ENCODE results near the gene CDC45.

CDC45 gene

DNA sequence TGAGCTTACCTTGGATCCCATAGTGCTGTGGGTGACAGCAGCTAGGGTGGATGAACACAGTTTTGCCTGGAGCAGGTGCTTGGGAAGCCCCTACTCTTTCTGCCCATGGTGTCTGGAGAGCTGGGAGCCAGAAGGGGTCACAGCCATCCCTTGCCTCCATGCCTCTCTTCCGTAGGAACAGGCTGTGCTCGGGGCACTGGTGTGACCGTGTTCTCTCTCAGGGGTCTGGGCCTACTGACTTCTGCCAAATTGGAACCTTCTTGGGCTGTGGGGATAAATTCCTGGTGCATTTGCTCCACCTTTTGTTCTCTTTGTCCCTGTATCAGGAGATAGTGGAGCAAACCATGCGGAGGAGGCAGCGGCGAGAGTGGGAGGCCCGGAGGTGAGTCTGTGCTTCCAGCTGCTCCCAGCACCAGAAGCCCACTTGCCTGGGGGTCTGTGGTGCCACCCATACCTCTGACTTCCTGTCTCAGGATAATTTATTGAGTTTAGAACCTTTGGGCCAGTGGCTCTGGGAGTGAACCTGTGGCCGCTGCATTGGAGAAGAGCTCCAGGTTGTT, 14.4 kb downstream of the CDC45 start:
- Mint-ChIP-seq H3K9me3 (no peaks in the 10 kb centered on the region), H3K4me3 (no peak overlapping the region), H3K27ac (no peak overlapping the region), H3K36me3 (peaks cover 86% of the 10 kb centered on the region), H3K4me1 (peaks cover 20% of the 10 kb centered on the region)
- ATAC-seq (no peak), DNase-seq (ENCODE audit: low spot score in 2 of 2) (no peak)

- H3K36me3 Mint-ChIP-seq: peaks cover 81% of the 10 kb centered on the region
- DNase-seq (ENCODE audit: low spot score in 2 of 2) (no peak), ATAC-seq (no peak)
- H3K4me1 Mint-ChIP-seq: peaks cover 20% of the 10 kb centered on the region
- H3K27ac Mint-ChIP-seq: no peak overlapping the region
- no peak overlapping the region for H3K4me3 Mint-ChIP-seq
- no peaks in the 10 kb centered on the region for H3K9me3 Mint-ChIP-seq
Observed at GRCh38 chr22:19494676-19495173, 15.0 kb downstream of the CDC45 start.

GRCh38 chr22:19495562-19496323, 16.0 kb downstream of the CDC45 start:
- no peak overlapping the region for H3K27ac Mint-ChIP-seq
- no peak for ATAC-seq
- H3K9me3 Mint-ChIP-seq: no peaks in the 10 kb centered on the region

DNA sequence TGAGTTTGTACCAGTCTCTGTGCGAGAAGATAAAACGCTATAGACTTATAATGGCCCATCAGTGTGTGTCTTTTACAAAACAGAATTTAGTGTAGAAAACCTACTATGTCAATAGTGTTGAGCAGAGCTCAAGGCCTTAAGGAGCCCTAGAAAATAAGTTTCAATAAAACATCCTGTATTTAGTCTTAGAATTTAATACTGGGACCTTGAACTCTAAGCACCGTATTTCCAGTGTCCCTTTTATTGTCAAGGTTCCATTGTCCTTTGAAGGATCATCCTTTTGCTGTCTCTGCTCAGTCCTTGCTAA, 16.6 kb downstream of the CDC45 start:
- no peaks in the 10 kb centered on the region for H3K9me3 Mint-ChIP-seq
- no peak overlapping the region for H3K27ac Mint-ChIP-seq
- ATAC-seq: no peak

More at GRCh38 chr22:19495562-19496323, 16.0 kb downstream of the CDC45 start:
- no peak for DNase-seq (ENCODE audit: low spot score in 2 of 2)
- Mint-ChIP-seq H3K36me3 (peaks cover 71% of the 10 kb centered on the region), H3K4me1 (peaks cover 20% of the 10 kb centered on the region), H3K4me3 (no peak overlapping the region)

GRCh38 chr22:19497245-19497644, 17.5 kb downstream of the CDC45 start:
- H3K36me3 Mint-ChIP-seq: peaks cover 56% of the 10 kb centered on the region
- H3K27ac Mint-ChIP-seq: no peak overlapping the region
- no peak overlapping the region for H3K4me3 Mint-ChIP-seq
- ATAC-seq (no peak), DNase-seq (ENCODE audit: low spot score in 2 of 2) (no peak)
- no peaks in the 10 kb centered on the region for H3K9me3 Mint-ChIP-seq
- H3K4me1 Mint-ChIP-seq: peaks cover 10% of the 10 kb centered on the region

More for the DNA sequence above, 16.6 kb downstream of the CDC45 start:
- Mint-ChIP-seq H3K36me3 (peaks cover 65% of the 10 kb centered on the region), H3K4me1 (peaks cover 20% of the 10 kb centered on the region), H3K4me3 (no peak overlapping the region)
- DNase-seq (ENCODE audit: low spot score in 2 of 2): no peak

- Mint-ChIP-seq H3K9me3 (no peaks in the 10 kb centered on the region), H3K4me1 (no peaks in the 10 kb centered on the region), H3K4me3 (no peak overlapping the region), H3K36me3 (peaks cover 45% of the 10 kb centered on the region), H3K27ac (no peak overlapping the region)
- peak; percentile 22 for ATAC-seq
- no peak for DNase-seq (ENCODE audit: low spot score in 2 of 2)
Observed at GRCh38 chr22:19498154-19498865, 18.6 kb downstream of the CDC45 start.

- Mint-ChIP-seq H3K9me3 (no peaks in the 10 kb centered on the region), H3K27ac (no peak overlapping the region), H3K4me3 (no peak overlapping the region), H3K36me3 (peaks cover 40% of the 10 kb centered on the region), H3K4me1 (no peaks in the 10 kb centered on the region)
- peak; percentile 25 for ATAC-seq
- no peak for DNase-seq (ENCODE audit: low spot score in 2 of 2)
Observed at GRCh38 chr22:19498866-19499190, 19.1 kb downstream of the CDC45 start.

DNA sequence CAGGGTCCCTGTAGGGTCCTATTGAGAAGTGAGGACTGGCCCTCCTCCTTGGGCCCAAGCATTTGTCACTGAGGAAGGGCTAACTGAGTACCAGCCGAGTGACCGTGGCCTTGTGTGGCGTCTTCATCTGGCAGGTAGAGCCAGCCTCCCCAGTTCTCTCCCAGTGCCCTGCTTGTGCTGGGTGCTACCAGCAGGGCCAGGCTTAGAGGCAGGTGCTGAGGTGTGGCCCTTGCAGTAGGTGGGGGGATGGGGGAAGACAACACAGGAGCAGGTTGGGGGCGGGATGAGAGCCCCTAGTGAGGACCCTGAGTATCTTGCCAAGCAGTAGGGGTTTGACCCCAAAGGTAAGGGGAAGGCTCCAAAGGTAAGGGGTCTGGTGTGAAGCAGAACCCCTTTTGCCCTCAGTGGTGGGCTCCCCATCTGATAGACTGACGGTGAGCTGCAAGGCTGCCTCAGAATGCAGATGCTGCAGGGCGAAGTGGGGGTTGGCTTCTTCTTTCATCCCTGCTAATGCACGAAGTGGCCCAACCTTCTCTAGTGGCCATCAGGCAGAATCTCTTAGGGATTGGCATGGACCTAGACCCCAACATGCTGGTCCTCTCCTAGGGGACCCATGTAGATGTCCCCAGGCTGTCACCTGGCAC, 19.6 kb downstream of the CDC45 start:
- no peak for DNase-seq (ENCODE audit: low spot score in 2 of 2)
- Mint-ChIP-seq H3K9me3 (no peaks in the 10 kb centered on the region), H3K4me1 (no peaks in the 10 kb centered on the region), H3K4me3 (no peak overlapping the region), H3K27ac (no peak overlapping the region), H3K36me3 (peaks cover 35% of the 10 kb centered on the region)
- no peak for ATAC-seq

DNA sequence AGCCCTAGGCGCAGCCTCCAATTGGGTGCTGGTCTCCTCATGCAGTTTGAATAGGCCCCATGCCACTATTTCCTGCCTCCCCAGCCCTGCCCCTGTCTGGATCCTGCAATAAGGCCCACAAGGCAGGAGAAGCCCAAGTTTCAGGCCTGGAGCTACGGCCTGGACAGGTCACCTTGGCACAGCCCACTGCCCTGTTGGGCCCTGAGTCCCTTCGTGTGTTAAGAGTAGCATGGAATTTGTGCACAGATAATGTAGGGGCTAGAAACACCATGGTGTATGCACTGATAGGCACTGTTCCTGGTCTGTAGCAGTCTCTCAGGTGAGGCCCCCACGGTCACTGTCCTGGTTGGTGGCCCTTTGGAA, 20.1 kb downstream of the CDC45 start:
- no peak overlapping the region for H3K27ac Mint-ChIP-seq
- H3K36me3 Mint-ChIP-seq: peaks cover 35% of the 10 kb centered on the region
- no peaks in the 10 kb centered on the region for H3K9me3 Mint-ChIP-seq
- no peaks in the 10 kb centered on the region for H3K4me1 Mint-ChIP-seq
- ATAC-seq: no peak
- no peak overlapping the region for H3K4me3 Mint-ChIP-seq
- DNase-seq (ENCODE audit: low spot score in 2 of 2): no peak

GRCh38 chr22:19501897-19502447, 22.3 kb downstream of the CDC45 start:
- Mint-ChIP-seq H3K27ac (no peak overlapping the region), H3K4me3 (no peak overlapping the region), H3K9me3 (no peaks in the 10 kb centered on the region), H3K36me3 (peaks cover 32% of the 10 kb centered on the region), H3K4me1 (peaks cover 14% of the 10 kb centered on the region)
- ATAC-seq (no peak), DNase-seq (ENCODE audit: low spot score in 2 of 2) (no peak)

DNA sequence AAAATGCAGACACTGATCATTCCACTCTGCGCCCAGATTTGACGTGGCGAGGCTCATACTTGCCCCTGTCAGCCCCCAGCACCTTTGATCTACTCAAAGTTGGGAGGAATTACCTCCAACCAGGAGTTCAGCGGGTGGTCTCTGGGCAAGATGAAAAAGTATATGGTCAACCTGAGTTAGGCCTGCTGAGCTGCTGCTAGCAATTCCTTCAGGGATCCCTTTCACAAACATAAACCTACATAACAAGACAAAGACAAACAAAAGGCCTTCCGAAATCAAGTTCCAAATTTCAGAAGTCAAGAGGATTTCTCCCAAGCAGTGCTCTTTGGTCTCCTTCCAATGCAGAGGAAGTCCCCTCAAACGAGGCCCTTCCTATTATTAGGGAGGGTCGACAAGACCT, 23.6 kb downstream of the CDC45 start:
- no peak overlapping the region for H3K27ac Mint-ChIP-seq
- H3K9me3 Mint-ChIP-seq: no peaks in the 10 kb centered on the region
- no peak overlapping the region for H3K4me3 Mint-ChIP-seq
- H3K4me1 Mint-ChIP-seq: peaks cover 14% of the 10 kb centered on the region
- peaks cover 26% of the 10 kb centered on the region for H3K36me3 Mint-ChIP-seq
- ATAC-seq (no peak), DNase-seq (ENCODE audit: low spot score in 2 of 2) (no peak)

DNA sequence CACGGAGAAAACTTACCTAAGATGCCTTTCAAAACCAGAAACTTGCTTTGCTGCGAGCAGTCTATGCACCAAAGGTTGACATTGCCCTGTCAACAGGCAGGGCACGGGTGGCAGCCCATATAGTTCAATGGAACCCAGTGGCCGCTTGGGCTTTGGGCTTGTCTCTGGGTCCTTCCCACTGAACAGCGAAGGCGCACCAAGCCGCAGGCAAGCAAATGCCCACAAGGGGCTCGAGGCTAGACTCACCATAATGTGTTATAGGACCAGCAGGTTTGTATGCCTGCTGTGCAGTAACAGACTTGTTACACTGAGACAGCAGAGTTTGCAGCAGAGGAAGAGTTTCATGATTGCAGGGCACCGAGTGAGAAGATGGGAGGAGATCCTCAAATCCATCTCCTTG, 24.1 kb downstream of the CDC45 start:
- Mint-ChIP-seq H3K9me3 (no peaks in the 10 kb centered on the region), H3K4me1 (peaks cover 14% of the 10 kb centered on the region), H3K27ac (no peak overlapping the region), H3K36me3 (peaks cover 31% of the 10 kb centered on the region), H3K4me3 (no peak overlapping the region)
- DNase-seq (ENCODE audit: low spot score in 2 of 2) (no peak), ATAC-seq (no peak)

DNA sequence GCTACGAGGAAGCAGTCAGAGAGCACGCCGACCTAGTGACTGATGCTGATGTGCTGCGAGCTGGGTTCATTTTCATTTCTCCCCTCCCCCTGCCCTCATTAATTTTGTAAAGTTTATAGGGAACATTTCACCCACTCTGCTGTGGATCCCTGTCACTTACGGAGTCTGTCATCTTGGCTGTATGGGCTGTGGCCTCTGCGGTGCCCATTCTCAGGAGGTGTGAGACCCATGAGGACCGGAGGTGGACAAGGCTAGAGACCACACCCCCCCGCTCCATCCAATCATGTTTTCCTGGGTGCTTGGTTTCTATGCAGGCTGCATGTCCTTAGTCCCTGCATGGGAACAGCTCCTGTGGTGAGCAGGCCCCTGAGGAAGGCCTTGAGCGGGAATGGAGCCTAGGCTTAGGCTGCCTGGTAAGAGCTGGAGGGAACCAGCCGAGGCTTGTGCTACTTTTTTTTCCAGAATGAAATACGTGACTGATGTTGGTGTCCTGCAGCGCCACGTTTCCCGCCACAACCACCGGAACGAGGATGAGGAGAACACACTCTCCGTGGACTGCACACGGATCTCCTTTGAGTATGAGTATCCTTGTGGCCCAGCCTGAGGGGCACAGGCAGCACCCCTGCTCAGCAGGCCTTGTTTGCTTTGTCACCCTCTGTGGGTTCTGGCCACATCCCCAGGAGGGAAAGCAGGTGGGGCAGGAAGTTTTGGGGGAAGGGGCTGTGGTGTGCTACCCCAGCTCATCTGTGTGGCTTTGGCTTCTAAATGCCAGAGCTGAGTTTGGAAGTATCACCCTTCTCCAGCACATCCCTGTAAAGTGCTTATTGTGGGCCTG, 25.4 kb downstream of the CDC45 start:
- DNase-seq (ENCODE audit: low spot score in 2 of 2) (no peak), ATAC-seq (no peak)
- no peak overlapping the region for H3K4me3 Mint-ChIP-seq
- peaks cover 38% of the 10 kb centered on the region for H3K36me3 Mint-ChIP-seq
- H3K27ac Mint-ChIP-seq: peak overlapping the region; percentile 52
- peaks cover 14% of the 10 kb centered on the region for H3K4me1 Mint-ChIP-seq
- H3K9me3 Mint-ChIP-seq: no peaks in the 10 kb centered on the region

DNA sequence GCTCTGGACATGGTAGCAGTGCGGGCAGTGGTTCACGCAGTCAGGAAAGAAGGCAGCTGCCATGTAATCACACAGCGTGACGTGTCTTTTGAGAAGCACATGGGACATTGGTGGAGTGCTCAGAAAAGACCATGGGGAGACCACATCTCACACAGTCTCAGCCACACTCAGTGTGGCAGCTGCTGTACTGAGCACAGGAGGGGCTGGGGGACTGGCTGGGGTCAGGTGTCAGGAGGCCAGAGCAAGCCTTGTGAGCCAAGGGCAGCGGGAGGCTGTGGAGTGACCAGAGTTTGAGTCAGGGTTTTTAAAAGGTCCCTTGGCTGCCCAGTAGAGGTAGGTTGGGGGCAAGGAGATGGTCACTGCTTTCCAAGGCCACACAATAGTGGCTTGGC, 26.0 kb downstream of the CDC45 start:
- DNase-seq (ENCODE audit: low spot score in 2 of 2): no peak
- no peak overlapping the region for H3K4me3 Mint-ChIP-seq
- peaks cover 39% of the 10 kb centered on the region for H3K36me3 Mint-ChIP-seq
- peaks cover 14% of the 10 kb centered on the region for H3K4me1 Mint-ChIP-seq
- no peaks in the 10 kb centered on the region for H3K9me3 Mint-ChIP-seq
- H3K27ac Mint-ChIP-seq: peak overlapping the region; percentile 86
- no peak for ATAC-seq

- Mint-ChIP-seq H3K27ac (peak overlapping the region; percentile 86), H3K9me3 (no peaks in the 10 kb centered on the region), H3K4me3 (no peak overlapping the region), H3K4me1 (peaks cover 14% of the 10 kb centered on the region), H3K36me3 (peaks cover 44% of the 10 kb centered on the region)
- no peak for ATAC-seq
- DNase-seq (ENCODE audit: low spot score in 2 of 2): no peak
Observed at GRCh38 chr22:19506212-19506611, 26.5 kb downstream of the CDC45 start.
